ENCODE data around the gene LPP.

DNA sequence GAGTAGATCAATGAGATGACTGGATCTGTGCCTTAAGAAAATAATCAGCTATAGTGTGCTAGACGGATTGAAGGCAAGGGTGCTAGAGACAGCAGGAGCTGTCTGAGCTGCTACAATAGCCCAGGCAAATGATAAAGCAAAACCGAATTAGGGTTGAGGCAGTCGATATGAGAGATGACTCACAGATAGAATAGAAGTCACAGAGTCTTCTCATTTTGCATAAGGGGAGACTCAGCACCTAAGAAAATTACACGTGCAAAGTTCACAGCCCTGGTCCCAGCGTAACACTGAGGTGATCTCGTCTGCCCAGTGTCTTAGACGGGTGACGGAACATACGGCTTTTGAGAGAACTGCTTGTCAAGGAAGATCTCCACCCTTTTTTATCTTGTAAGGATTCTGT is 11.6 kb downstream of the LPP start:
- TF ChIP-seq, protein P1, sequence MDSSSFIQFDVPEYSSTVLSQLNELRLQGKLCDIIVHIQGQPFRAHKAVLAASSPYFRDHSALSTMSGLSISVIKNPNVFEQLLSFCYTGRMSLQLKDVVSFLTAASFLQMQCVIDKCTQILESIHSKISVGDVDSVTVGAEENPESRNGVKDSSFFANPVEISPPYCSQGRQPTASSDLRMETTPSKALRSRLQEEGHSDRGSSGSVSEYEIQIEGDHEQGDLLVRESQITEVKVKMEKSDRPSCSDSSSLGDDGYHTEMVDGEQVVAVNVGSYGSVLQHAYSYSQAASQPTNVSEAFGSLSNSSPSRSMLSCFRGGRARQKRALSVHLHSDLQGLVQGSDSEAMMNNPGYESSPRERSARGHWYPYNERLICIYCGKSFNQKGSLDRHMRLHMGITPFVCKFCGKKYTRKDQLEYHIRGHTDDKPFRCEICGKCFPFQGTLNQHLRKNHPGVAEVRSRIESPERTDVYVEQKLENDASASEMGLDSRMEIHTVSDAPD (CRISPR knock-in tag; IDR thresholded peaks at IDR 0.05) = no peak
- no peak for TF ChIP-seq ZNF224 (CRISPR knock-in tag; IDR thresholded peaks at IDR 0.05)
- TF ChIP-seq ELF1 (CRISPR knock-in tag; IDR thresholded peaks at IDR 0.05) = no peak
- no peak for TF ChIP-seq ZNF121 (CRISPR knock-in tag; IDR thresholded peaks at IDR 0.05)
- no peak for TF ChIP-seq NAIF1 (CRISPR knock-in tag; IDR thresholded peaks at IDR 0.05; ENCODE audit: borderline replicate concordance)
- TF ChIP-seq, protein P2, sequence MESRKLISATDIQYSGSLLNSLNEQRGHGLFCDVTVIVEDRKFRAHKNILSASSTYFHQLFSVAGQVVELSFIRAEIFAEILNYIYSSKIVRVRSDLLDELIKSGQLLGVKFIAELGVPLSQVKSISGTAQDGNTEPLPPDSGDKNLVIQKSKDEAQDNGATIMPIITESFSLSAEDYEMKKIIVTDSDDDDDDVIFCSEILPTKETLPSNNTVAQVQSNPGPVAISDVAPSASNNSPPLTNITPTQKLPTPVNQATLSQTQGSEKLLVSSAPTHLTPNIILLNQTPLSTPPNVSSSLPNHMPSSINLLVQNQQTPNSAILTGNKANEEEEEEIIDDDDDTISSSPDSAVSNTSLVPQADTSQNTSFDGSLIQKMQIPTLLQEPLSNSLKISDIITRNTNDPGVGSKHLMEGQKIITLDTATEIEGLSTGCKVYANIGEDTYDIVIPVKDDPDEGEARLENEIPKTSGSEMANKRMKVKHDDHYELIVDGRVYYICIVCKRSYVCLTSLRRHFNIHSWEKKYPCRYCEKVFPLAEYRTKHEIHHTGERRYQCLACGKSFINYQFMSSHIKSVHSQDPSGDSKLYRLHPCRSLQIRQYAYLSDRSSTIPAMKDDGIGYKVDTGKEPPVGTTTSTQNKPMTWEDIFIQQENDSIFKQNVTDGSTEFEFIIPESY (CRISPR knock-in tag; IDR thresholded peaks at IDR 0.05) = peak; percentile 29; the same call in 1 of the 2 replicates
